Progenitor cell of endocrine pancreas (in vitro differentiated cells): ENCODE results near the gene C15orf40. TPM values are rescaled to one million over a fixed set of nuclear protein-coding genes. Genes with fewer than 3 reads are reported as not detected.

Experiments
- DNase-seq: peaks from one replicate; pipeline ENCODE4 v3.0.0; 2021; ENCODE audit warnings: low spot score; ENCODE audit not compliant: unreplicated experiment
- H3K27ac Mint-ChIP-seq: 2 replicates; pipeline ENCODE4 v1.8.0; 2021; ENCODE audit warnings: mild to moderate bottlenecking, moderate library complexity, mixed read lengths
- H3K27me3 Mint-ChIP-seq: 2 replicates; pipeline ENCODE4 v1.8.0; 2021; ENCODE audit warnings: mixed read lengths
- H3K36me3 Mint-ChIP-seq: 2 replicates; pipeline ENCODE4 v1.8.0; 2022; ENCODE audit warnings: mixed read lengths; ENCODE audit not compliant: insufficient read depth
- H3K4me1 Mint-ChIP-seq: 2 replicates; pipeline ENCODE4 v1.8.0; 2021; ENCODE audit warnings: low read depth, mixed read lengths
- H3K4me3 Mint-ChIP-seq: 2 replicates; pipeline ENCODE4 v1.8.0; 2021; ENCODE audit warnings: low read depth, mild to moderate bottlenecking, moderate library complexity, mixed read lengths
- H3K9me3 Mint-ChIP-seq: 2 replicates; pipeline ENCODE4 v1.8.0; 2021; ENCODE audit warnings: low read depth, mixed read lengths
- CTCF ChIP-seq: fragments of 200-600 bp; sonication (generic); IDR thresholded peaks from one replicate; pipeline ENCODE4 v1.5.0; 2021; ENCODE audit warnings: antibody characterized with exemption, mild to moderate bottlenecking; ENCODE audit not compliant: unreplicated experiment
- total RNA-seq: library from RNA; stranded (reverse); gene quantifications from 2 replicates; pipeline ENCODE4 v1.2.1, GENCODE V29; 2021

C15orf40 gene
- total RNA-seq, 1 donor from 2014 or later: 21.9 TPM

- no peaks in the 10 kb centered on the region for H3K27me3 Mint-ChIP-seq
- no peaks in the 10 kb centered on the region for H3K9me3 Mint-ChIP-seq
- H3K4me1 Mint-ChIP-seq: no peaks in the 10 kb centered on the region
- peaks cover 2% of the 10 kb centered on the region for H3K36me3 Mint-ChIP-seq
- H3K27ac Mint-ChIP-seq: no peak overlapping the region
- TF ChIP-seq CTCF: no peak
- no peak for DNase-seq
- no peak overlapping the region for H3K4me3 Mint-ChIP-seq
These were observed 31.7 kb downstream of the C15orf40 start for GRCh38 chr15:82979726-82980125.

GRCh38 chr15:82978438-82978837 lies 33.0 kb downstream of the C15orf40 start:
- Mint-ChIP-seq H3K36me3 (peaks cover 2% of the 10 kb centered on the region), H3K27ac (no peak overlapping the region), H3K27me3 (no peaks in the 10 kb centered on the region), H3K4me3 (no peak overlapping the region), H3K4me1 (no peaks in the 10 kb centered on the region), H3K9me3 (no peaks in the 10 kb centered on the region)
- no peak for DNase-seq
- TF ChIP-seq CTCF: no peak

- H3K4me3 Mint-ChIP-seq: no peak overlapping the region
- no peak for DNase-seq
- H3K27me3 Mint-ChIP-seq: no peaks in the 10 kb centered on the region
- no peak for TF ChIP-seq CTCF
- H3K9me3 Mint-ChIP-seq: no peaks in the 10 kb centered on the region
- peaks cover 2% of the 10 kb centered on the region for H3K36me3 Mint-ChIP-seq
- H3K4me1 Mint-ChIP-seq: no peaks in the 10 kb centered on the region
- no peak overlapping the region for H3K27ac Mint-ChIP-seq
These were observed 34.4 kb downstream of the C15orf40 start for GRCh38 chr15:82977076-82977475.

- Mint-ChIP-seq H3K27ac (no peak overlapping the region), H3K4me3 (no peak overlapping the region), H3K9me3 (no peaks in the 10 kb centered on the region), H3K4me1 (peaks cover 12% of the 10 kb centered on the region), H3K27me3 (no peaks in the 10 kb centered on the region), H3K36me3 (no peaks in the 10 kb centered on the region)
- DNase-seq: no peak
- no peak for TF ChIP-seq CTCF
These were observed 38.4 kb downstream of the C15orf40 start for GRCh38 chr15:82972990-82973389.

GRCh38 chr15:82971218-82971984 lies 40.0 kb downstream of the C15orf40 start:
- TF ChIP-seq CTCF: no peak
- H3K36me3 Mint-ChIP-seq: no peaks in the 10 kb centered on the region
- H3K4me3 Mint-ChIP-seq: no peak overlapping the region
- no peaks in the 10 kb centered on the region for H3K27me3 Mint-ChIP-seq
- no peak overlapping the region for H3K27ac Mint-ChIP-seq
- H3K9me3 Mint-ChIP-seq: no peaks in the 10 kb centered on the region
- DNase-seq: no peak
- peaks cover 12% of the 10 kb centered on the region for H3K4me1 Mint-ChIP-seq
